HG03139 (cell line): ENCODE results near the gene ISG20.
"Not testable (repeated sequence)": the region's sequence is repeated elsewhere in the genome, so short reads cannot be mapped to it uniquely, and the experiment has no call there.

Experiments used
- ATAC-seq: cut with Tn5 transposase; IDR thresholded peaks from one replicate; pipeline ENCODE4 v1.9.1; 2021; ENCODE audit not compliant: unreplicated experiment

Gene ISG20

GRCh38 chr15:88618686-88619085, 20.1 kb upstream of the ISG20 start:
- ATAC-seq, result no peak

- ATAC-seq, result no peak
These were observed 19.0 kb upstream of the ISG20 start for GRCh38 chr15:88619796-88620195.

- peak; percentile 96 for ATAC-seq
These were observed 17.6 kb upstream of the ISG20 start, which contains the start of gene AEN for GRCh38 chr15:88620995-88621772. Gene AEN (plus strand): TSS chr15:88621340. CDS start chr15:88626210, 4,870 bp downstream.

DNA sequence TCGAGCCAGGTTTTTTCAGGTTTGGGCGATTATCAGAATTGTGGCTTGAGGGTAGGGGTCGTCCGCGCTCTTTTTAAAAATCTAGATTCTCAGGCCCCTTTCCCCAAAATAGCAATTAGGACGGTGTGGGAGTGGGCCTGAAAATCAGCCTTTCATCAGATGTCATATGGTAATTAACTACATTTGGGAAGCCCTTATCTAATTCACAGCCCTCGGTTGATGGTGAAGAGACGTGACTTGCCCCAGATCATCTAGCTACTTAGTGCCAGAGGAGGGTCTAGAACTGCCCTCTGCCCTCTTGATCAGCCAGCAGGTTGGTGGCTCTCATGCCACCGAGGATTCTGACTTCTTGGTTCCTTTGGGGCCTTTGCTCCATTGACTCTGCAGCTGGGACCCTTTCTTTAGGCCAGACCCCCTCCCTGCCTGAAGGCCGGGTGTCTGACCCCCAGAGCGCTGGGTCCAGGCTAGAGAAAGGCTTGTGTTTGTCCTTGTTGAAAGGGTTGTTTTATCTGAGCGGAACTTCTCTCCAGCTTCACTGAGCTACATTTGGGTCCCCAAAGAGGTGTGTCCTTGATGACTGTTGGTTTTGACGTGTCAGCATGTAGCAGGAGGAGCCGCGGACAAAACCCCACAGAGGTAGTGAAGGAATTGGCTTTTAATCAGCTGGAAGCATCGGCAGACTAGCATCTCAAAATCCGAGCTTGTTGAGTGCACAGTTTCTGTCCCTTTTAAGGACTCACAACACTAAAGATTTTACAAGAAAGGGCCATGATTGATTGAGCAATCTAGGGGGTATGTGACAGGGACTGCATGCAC, 16.8 kb upstream of the ISG20 start:
- peak; percentile 32 for ATAC-seq

DNA sequence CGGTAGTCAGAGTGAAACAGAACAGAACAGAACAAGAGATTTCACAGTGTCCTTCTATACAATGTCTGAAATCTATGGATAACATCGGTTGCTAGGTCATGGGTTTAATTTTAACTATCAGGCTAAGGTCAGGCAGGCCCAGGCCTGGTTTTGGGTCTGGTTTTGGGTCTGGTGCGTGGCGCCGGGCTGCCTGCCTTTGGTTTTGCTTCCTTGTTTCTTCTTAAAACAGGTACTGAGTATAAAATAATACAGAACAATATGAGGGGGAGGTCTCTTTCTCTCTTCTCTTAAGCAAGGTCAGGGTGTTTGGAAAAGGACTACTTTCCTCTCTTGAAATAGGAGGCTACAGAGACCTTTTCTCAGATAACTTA, 16.2 kb upstream of the ISG20 start:
- no peak for ATAC-seq

- no peak for ATAC-seq
These were observed 15.8 kb upstream of the ISG20 start for GRCh38 chr15:88623061-88623460.

GRCh38 chr15:88623632-88624031, 15.2 kb upstream of the ISG20 start:
- no peak for ATAC-seq

DNA sequence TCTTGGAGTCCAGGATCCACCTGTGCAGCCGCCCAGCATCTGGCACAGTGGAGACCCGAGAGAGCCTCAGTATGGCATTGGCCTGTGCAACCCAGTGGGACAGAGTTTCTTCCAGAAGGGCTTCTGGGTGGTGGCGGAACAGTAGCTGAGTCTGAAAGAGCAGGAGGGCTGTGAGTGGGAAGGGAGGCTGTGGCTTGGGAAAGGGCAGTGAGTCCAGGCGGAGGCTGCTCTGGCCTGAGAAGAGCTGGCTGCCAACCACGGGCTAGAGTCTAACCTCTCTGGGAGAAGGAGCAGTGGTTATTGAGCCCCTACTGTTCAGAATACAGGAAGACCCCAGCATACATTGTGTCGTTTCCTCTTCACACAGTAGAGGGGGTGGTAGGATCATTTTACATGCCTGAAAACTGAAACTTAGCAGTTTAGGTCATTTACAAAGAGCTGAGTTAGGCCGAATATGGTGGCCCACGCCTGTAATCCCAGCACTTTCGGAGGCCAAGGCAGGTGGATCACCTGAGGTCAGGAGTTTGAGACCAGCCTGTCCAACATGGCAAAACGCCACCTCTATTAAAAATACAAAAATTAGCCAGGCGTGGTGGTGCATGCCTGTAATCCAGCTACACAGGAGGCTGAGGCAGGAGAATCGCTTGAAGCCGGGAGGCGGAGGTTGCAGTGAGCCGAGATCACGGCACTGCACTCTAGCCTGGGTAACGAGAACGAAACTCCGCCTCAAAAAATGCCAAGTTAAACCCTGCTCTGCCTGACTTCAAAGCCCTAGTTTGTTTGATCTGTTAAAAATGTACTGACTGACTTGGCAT, 14.5 kb upstream of the ISG20 start:
- ATAC-seq, result peak; percentile 30

DNA sequence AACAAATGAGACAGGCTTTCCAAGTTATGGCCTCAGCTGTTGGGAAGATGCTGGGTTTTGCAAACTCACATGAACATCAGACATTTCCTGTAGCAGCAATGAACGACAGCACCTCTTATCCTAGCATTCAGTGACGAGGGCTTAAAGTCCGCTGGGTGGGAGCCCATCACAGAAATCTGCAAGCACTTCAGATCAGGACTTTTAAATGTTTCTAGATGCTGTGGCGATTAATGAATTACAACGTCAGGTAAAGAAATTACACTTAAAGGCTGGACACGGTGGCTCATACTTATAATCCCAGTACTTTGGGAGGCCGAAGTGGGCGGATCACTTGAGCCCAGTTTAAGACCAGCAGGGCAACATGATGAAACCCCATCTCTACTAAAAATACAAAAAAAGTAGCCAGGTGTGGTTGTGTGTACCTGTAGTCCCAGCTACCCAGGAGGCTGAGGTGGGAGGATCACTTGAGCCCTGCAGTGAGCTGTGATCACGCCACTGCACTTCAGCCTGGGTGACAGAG, 13.8 kb upstream of the ISG20 start:
- ATAC-seq, result no peak

GRCh38 chr15:88625943-88626741, 12.7 kb upstream of the ISG20 start:
- ATAC-seq, result no peak

DNA sequence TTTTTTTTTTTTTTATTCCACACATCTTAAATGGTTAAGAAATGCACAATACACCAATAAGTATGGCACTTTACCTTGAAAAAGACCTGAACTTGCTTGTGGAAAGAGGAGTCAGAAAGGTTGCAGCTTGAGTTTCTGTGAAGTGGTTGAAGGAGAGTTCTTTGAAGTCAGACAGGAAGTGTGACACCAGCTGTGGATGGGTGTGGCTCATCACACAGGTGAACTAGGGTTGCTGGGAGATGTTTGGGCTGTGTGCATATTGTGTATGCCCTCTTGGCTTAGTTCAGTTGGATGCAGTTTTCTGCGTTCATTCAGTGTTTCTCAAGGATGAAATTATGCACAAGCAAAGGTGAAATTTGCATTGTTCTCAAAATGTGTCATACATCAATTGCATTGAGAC, 11.4 kb upstream of the ISG20 start:
- ATAC-seq, result peak; percentile 36

DNA sequence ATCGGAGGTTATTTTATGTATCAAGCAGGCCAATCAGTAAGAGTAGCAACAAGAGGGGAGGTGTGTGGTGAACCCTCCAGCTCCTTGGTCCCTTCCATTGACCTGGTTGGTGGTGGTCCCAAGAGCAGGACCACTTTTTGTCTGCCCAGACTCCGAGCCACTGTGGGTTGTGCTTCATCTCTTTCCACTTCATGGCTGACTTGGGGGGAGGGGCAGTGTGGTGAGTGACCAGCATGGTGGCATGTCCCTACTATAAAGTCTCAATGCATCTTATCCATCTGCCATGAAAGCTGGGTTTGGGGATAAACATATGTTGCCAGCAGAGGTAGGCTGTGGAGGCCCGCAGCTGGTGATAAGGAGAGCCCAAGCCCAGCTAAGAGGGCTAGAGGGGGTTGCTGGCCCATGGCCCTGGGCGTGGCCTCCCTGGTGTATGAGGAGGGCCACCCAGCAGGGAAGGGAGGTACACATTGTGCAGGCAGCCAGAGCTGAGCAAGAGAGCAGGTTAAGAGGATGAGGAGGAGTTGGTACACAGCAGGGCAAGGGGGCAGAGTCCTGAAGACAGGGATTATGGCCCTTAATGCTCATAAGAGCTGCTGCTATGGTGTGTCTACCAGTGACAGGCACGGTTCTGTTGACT, 10.7 kb upstream of the ISG20 start:
- no peak for ATAC-seq

- no peak for ATAC-seq
These were observed 9.7 kb upstream of the ISG20 start for GRCh38 chr15:88629071-88629470.

DNA sequence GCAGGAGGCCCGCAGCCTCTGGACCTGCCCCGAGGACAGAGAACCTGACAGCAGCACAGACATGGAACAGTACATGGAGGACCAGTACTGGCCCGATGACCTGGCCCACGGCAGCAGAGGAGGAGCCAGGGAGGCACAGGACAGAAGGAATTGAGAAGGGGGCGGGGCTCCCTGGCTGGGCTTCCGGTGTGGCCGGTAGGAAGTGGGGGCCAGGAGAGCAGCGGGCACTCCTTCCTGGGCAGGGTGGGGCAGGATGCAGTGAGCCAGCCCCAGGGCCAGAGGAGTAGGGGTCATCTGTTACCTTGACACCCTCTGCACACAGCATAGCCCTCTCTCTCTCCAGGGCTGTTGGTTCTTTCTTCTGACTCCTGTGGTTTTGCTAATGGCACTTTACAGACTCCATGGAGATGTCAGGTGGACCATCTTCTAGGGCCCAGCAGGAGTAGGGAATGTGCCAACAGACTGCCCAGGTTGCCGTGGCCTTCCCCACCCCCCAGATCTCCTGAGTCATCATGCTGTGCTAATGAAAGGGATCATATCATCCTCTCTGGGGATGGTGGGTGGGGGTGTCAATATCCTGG, 8.6 kb upstream of the ISG20 start:
- no peak for ATAC-seq

- ATAC-seq, result no peak
These were observed 7.9 kb upstream of the ISG20 start for GRCh38 chr15:88630798-88631463.

DNA sequence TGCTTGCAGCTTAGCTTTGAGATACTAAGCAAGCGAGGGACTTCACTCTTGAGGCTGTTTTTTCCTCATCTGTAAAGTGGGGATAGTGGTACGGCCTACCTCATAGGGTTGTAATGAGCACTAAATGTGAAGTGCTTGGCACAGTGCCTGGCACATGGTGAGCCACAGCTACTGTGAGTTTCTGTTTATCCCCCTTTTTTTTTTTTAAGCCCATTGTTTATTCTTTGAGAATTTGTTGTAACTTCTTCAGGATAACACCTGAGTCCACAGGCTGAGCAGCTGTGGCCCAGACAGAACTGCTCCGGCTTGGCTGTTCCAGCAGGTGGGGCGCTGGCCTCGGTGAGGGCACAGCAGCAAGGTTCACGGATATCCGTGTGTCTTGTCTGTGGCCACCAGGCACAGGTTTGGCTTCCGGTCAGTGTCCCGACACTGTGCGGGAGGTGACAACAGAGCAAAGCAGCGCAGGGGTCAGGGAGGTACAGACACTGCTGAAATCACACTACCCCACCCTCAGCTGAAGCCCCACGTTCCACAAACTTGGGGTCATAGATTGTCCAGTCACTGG, 7.3 kb upstream of the ISG20 start:
- ATAC-seq, result no peak

DNA sequence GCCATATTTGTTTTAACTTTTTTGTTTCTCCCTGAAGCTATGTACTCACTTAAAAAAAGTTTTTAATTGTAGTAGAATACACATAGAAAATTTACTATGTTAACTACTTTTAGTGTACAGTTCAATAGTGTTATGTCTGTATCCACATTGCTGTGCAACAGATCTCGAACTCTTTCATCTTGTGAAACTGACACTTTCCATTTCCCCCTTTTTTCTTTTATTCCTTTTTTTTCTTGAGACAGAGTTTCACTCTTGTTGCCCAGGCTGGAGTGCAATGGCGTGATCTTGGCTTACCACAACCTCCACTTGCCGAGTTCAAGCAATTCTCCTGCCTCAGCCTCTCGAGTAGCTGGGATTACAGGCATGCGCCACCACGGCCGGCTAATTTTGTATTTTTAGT, 6.0 kb upstream of the ISG20 start:
- not testable (repeated sequence) for ATAC-seq

- ATAC-seq, result no peak
These were observed 4.4 kb upstream of the ISG20 start for GRCh38 chr15:88634449-88634848.

DNA sequence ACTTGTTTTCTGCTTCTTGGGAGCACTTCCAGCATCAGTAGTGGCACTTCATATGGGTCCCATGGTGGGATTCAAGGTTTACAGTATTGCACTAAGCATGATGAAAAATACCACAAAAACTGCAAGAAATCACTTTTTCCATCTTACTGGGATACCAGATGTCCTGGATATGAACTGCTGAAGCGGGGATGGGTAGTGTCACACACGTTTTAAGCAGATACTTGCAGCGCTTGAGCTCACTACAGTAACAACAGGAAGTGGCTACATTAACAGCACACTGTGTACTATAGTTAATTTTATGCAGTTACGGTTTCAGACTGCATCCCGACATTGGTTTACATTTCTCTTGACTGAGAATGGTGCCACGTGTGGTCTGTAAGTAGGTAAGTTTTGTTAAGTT, 3.5 kb upstream of the ISG20 start:
- ATAC-seq, result peak; percentile 26
